Right forelimb (tissue), 1 donor: ENCODE measurements around the gene RBM48.
"Not testable (repeated sequence)": the region's sequence is repeated elsewhere in the genome, so short reads cannot be mapped to it uniquely, and the experiment has no call there.

Experiments
- DNase-seq: peaks from one replicate; pipeline ENCODE4 v3.0.0-alpha.2; 2018

RBM48 gene

DNA sequence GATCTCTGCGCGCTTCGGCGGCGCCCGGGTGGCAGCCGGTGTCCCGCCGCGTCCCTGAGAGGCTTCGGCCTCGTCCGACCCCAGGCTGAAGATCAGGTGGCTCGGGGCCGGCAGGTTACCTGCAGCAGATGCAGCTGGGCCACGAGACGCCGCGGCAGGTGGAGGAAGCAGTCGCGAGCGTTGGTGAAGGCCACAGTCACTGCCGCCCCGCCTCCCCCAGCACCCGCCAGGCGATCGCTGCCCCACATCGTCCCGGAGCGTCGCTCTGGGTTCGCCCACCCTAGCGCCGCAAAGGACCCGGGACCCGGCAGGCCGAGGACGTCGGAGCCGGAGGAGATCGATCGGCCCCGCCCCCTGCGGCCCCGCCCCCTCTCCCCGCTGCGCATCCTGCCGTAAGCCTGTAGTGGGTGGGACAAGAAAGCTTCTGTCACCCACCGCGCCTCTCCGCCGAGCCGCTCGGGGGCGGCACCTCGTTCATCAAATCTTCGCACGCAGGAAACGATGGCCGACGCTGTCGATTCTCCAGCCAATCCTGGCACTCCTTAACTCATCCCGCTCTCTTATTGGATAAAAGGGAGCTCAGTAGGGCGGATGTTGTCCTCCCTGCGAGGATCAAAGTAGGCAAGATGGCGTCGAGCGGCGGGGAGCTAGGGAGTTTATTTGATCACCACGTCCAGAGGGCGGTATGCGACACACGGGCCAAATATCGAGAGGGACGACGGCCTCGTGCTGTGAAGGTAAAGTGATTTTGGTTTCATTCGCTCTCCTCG lies at the start of gene RBM48, which contains the start of gene PEX1:
Gene RBM48 (plus strand): TSS at position 608 of the 770 bp plus-strand sequence. CDS start 19 bp downstream, at position 627.
Gene PEX1 (minus strand): TSS at position 333 of the 770 bp plus-strand sequence. CDS start 85 bp downstream, at position 248.
- DNase-seq: peak; percentile 98

DNA sequence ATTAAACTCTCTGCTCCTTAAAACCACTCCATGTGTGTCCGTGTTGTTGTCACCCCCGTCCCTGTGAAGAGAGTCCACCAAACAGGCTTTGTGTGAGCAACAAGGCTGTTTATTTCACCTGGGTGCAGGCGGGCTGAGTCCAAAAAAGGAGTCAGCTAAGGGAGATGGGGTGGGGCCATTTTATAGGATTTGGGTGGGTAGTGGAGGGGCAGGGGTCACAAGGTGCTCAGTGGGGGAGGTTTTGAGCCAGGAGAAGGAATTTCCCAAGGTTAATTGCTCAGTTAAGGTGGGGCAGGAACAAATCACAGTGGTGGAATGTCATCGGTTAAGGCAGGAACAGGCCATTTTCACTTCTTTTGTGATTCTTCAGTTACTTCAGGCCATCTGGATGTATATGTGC lies 49.4 kb upstream of the RBM48 start:
- DNase-seq: not testable (repeated sequence)

DNA sequence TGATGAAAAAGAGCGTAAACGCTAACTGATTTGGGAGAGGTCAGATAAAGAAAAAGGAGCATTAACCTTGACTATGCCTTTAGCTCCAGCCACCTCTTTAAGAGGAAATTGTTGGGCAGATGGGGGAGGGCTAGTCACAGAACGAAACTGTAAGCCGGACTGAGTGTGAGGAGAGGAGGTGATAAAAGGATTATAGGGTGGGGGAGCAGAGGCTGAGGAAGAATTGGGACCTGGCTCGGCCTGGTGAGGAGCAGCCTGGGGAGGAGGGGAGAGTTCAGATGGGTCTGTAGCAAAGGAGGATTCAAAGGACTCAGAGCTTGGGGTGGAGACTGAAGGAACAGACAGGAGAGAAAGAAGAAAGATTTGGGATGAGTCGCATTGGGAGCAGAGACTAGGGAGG lies 45.0 kb upstream of the RBM48 start:
- not testable (repeated sequence) for DNase-seq

DNA sequence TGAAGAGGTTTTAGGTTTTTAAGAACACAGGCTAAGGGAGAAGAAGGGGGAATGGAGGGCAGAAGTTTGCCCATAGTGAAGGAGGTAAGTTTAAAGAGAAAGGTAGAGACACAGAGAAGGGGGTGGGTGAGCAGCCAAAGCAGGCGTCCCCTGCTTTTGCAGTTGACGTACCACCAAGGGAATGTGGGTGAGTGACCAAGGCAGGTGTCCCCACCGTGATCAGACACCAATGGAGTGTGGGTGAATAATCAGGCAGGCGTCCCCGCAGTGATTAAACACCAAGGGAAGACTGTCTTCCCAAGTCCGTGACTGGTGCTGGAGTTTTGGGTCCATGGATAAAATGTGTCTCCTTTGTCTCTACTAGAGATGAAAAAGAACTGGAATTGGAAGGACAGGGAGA lies 44.4 kb upstream of the RBM48 start:
- DNase-seq: not testable (repeated sequence)

DNA sequence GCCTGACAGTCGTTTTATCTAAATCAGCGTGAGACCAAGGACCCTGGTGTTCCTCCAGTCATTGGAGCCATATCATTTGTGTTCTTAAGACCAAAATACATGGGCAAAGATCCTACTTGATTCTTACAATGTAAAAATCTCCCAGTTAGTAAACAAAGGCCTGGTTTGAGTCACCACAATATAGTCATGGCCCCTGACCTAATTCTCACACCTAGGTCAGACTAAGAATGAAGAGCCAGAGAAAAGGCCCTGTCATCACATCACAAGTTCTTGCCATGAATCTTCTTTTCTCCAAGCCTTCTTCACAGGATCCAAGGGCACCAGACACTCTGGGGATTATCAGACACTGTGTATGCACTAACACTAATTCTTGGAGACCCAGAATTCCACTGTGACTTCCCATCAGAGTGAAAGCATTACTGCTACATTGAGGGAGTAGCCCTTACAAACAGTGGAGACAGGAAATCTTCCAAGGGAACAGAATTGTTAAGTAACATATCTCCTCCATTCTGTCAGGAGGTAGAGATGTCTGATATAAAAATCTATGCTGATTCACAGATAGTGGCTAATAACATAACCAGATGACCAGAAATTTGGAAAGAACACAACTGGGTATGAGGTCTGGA lies 43.2 kb upstream of the RBM48 start:
- no peak for DNase-seq

DNA sequence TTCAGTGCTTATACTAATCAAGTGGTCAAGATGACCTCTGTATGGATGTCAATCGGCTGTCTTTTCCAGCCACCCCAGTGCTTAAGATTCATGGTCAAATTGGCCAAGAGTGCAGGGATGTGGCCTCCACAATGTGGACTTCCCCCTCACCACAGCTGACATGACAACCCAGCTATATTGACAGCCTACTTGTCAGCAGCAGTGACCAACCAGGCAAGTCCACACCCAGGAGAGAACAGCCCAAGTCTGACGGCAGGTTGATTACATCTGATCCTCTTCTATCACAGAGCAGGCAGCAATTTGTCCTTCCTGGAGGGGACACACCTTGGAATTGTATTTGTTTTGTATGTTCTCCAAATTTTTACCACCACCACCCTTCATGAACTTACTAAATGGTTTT lies 42.6 kb upstream of the RBM48 start:
- DNase-seq: no peak

DNA sequence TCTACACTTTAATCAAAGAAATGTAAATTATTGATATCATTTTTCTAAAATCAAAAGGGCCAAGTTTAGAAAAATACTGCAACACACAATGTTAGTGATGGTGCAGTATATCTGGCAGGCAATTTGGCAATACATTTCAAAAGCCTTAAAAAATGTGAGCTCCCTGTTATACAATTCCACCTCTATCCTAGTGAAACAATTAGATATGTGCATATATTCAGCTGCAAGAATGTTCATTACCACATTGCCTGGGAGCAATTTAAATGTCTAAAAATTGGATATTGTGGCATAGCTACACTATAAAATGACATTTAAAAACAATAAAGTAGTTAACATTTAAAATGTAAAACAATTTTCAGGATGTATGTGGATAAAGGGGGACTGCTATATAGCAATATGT lies 40.8 kb upstream of the RBM48 start:
- no peak for DNase-seq

DNA sequence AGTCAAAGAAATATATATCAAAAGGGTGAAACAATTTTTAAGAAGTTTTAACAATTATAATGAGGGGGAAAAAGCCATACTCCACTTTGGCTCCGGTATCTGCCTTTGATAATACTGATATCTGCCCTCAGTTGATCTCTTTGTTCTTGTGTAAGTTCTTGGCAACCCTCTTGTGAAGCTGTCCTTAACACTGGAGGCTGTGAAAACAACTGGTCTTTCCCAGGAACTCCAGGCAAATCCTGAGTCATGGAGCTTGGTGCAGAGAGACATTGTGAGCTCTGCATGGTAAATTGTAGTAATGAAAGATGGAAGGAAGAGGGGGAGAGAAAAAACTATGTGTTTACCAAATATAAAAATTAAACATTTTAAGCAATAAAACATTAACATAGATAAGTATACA lies 39.0 kb upstream of the RBM48 start:
- no peak for DNase-seq

DNA sequence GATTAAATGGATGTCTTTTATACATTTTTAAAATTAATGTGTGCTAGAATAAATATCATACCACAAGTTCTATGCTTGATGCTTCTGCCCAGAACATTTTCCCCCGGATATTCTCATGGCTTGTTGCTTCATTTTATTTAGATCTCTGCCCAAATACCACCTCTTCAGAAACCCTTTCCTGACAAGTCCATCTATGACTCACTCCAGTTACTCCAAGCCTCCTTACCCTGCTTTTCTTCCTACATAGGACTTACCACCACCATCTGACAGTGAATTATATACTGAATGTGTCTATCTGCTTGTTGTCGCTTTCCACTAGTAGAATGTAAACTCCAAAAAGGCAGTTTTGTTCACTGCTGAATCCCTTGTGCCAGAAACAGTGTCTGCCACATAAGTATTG lies 31.7 kb upstream of the RBM48 start:
- DNase-seq: no peak

DNA sequence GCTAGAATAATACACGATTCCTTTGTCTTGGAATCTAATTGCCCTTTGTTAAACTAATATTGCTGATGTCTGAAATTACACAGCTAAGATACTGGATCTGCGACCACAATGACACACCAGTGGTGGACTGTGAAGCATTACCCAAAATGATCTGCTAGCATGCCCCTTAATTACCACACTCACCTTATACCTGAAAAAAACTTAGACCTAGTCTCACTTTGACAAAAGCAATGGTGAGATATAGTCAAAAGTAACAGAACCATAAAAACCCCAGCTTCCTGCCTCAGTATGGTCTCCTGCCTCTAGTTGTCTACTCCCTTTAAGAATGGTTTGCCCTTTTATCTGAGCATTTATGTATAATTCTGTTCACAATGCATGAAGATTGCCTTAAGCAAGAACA lies 30.0 kb upstream of the RBM48 start:
- DNase-seq: no peak

DNA sequence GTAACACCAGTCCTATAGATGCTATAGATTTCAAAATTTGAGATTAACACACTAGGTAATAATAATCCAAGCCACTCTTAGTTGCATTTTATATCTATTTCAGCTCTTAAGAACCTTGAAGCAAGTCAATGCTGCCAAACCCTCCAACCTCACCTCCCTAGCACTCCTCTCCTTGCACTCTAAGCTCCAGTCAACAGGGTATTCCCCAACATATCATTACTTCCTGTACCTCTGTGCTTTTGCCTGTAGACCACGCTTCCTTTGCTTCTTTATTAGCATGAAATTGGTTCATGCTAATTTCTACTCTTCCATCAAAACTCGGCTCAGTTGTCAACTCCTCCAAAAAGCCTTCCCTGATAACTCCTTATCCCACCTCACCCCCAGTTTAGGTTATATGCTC lies 24.8 kb upstream of the RBM48 start:
- no peak for DNase-seq

DNA sequence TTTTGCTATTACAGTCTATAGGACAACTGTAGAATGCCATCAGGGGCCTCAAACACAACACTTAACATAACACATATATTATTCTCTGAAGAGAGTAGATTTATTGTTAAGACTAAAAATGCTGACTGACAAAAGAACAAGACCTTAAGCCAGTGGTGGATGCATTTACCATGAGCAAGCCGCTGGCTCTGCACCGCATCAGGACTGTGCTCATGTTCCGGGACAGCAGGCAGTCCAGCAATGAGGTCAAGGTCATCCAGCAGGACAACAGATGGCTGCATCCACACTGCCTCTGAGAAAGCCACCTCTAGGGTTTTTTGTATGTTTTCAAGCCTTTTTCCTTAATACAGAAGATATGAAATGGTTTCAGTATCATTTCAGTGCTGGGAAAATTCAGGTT lies 24.0 kb upstream of the RBM48 start:
- DNase-seq: no peak

DNA sequence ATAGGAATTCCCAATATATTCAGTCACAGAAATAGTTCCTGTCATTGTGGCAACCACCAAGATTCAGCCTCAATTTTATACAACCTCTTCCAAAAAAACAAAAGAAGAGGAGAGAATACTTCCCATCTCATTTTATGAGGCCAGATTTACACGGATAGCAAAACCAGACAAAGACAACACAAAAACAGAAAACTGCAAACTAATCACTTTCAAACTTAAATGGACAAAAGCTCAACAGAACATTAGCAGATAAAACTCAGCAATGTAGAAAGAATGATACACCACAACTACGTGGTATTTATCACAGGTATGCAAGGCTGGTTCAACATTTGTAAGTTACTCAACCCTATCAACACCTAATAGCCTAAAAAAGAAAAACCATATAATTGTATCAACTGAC lies 22.2 kb upstream of the RBM48 start:
- no peak for DNase-seq

DNA sequence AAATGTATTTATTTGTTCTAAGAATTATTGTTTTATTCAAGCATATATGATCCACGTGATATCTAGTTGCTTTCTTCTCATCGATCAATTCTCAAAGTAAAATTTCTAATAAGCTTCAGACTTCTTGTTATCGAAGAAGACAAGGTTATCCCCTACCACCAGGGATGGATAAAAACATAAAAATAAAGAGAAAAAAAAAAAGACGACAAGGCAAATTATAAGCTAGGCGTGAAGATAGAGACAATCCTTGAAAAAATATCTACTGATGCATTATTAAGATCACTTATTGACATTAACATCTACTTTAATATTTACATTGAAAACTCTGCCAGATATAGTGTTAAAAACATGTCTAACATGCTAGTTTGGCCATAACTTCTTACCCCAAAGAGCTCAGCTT lies 19.6 kb upstream of the RBM48 start:
- DNase-seq: no peak

DNA sequence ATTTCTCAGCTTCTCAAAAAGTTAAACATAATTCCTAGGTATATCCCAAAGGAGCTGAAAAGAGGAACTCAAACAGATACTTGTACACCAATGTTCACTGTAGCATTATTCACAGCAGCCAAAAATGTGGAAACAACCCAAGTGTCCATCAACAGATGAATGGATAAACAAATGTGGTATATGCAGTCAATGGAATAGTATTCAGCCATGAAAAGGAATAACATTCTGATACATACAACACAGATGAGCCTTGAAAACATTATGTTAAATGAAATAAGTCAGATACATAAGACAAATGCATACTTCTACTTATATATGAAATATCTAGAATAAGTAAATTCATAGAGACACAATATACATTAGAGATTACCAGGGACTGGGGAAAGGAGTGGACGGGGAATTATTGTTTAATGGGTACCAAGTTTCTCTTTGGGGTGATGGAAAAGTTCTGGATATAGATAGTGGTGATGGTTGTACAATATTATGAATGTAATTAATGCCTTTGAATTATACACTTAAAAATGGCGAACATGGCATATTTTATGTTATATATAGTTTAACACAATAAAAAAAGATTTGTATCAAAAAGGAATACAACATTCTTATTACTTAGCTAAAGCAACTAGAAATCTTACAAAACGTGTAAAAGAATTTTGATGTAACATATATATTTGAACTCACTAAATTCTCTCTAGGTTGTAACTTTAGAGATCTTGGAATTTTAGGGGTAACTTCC lies 15.3 kb upstream of the RBM48 start:
- no peak for DNase-seq

DNA sequence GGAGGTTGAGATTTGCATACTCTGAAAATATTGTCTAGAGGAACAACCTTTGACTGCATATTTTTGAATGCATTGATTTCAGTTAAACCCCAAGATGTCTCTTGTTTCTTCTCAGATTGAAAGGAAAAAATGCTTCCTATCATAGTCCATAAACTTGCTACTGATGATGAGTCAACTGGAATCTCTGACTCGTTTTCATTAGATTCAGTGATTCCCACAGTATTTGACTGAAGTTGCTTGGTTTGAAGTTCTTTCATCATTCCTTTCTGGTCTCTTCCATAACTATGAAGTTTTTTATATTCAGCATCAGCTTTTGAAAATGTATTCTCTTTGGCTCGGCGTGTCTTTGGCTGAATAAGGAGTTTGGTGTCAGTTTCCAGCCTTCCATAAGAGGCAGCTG lies 11.0 kb upstream of the RBM48 start:
- no peak for DNase-seq

DNA sequence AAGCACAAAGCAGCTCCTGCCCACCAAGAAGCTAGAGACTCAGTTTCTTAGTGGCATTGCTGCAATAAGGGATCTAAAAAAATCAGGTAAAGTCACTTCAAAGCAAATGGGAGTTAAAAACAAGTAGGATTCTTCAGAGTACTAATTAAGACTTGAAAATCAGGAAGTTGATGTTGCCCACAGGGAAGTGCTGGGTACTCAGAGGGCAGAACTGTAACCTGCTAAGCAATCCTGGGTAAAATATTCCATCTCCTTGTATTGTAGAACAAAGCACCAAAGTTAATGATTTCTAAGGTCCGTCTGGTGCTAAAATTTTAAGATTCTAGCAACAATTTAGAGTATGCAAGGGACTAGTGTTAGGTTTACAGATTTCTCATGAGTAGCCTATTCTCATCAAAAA lies 8.6 kb upstream of the RBM48 start:
- DNase-seq: no peak

DNA sequence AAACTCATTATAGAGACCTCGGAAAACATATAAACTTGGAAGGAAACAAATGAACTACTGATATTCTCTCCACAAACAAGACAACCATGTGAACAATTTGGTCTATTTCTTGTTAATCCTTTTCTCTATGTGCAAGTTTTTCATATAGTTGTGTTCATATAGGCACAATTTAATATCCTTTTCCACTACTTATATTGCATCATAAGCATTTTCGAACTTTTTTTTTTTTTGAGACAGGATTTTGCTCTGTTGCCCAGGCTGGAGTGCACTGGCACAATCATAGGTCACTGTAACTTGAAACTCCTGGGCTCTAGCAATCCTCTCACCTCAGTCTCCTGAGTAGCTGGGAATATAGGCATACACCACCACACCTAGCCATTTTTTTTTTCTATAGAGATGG lies 5.5 kb upstream of the RBM48 start:
- DNase-seq: no peak

DNA sequence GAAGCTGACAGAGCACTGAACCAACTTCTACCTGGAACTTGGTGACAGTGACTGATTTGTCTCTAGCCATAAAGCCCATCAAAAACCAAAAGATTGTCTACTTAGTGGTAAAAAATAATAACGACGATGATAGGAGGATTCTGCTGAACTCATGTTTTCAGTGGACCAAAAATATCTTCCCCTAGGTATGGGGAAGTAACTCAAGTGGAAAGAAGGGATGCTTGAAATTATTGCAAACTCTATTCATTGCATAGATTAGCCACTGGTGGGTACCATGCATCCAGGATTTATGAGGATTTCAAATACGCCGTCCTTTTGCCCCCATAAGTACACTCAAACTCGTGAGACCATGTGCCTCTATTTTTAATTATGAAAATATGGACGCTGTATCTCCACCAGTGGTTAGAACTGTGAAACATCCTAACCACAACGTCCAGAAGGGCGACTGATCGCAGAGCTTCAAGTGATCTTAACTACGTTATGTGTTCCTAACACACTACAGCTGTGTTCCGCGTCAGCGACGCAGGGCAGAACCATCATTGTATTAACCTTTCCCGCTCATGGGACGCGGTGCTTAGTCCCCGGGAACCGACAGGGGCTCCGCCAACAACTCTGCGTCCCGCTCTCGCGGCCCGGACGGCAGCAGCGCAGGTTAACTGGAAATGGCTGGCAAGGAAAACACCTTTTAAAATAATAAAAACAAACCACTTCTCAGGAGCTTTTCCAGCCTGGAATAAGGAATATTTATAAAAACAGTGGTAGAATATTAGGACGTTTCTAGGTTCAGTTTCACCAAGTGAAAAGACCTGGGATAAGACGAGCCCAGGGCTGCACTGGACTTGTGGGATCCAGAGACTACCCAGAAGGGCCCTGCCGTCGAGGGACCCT lies 1.1 kb upstream of the RBM48 start:
- peak; percentile 54 for DNase-seq

DNA sequence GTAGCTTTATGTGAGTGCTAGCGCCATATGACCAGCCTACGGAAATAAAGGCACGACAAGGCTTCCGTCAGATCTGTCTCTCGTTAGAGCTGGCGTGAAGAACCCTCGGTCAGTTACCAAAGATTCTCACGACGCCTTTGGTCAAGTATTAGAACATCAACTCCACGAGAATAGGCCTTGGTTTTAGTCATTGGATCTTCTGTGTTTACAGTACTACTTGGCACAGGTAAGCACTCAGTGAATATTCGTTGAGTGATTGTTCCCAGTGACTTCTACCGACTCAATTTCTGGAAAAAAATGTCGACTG lies 316 bp downstream of the RBM48 start:
- no peak for DNase-seq

DNA sequence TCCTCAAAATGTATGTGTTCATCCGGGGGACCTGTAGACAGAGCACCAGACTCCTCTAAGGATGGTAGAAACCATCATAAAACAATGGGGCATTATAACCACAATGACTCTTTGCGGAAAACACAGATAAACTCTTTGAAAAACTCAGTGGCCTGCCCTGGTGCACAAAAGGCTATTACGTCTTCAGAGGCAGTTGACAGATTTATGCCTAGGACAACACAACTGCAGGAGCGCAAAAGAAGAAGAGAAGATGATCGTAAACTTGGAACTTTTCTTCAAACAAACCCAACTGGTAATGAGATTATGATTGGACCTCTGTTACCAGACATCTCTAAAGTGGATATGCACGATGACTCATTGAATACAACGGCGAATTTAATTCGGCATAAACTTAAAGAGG lies 6.0 kb downstream of the RBM48 start:
- no peak for DNase-seq

DNA sequence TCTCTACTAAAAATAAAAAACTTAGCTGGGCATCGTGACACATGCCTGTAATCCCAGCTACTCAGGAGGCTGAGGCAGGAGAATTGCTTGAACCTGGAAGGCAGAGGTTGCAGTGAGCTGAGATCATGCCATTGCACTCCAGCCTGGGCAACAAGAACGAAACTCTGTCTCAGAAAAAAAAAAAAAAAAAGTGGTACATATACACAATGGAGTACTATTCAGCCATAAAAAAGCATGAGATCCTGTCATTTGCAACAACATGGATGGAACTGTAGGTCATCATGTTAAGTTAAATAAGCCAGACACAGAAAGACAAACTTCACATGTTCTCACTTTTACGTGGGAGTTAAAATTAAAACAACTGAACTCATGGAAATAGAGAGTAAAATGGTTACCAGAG lies 14.9 kb downstream of the RBM48 start:
- not testable (repeated sequence) for DNase-seq

DNA sequence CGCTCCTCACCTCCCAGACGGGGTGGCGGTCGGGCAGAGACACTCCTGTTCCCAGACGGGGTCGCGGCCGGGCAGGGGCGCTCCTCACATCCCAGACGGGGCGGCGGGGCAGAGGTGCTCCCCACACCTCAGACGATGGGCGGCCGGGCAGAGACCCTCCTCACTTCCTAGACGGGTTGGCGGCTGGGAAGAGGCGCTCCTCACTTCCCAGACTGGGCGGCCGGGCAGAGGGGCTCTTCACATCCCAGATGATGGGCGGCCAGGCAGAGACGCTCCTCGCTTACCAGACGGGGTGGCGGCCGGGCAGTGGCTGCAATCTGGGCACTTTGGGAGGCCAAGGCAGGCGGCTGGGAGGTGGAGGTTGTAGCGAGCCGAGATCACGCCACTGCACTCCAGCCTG lies 16.5 kb downstream of the RBM48 start:
- not testable (repeated sequence) for DNase-seq
